SK-MEL-5 (cell line): ENCODE measurements around the gene PRRC2B. TPM values are rescaled to one million over a fixed set of nuclear protein-coding genes. Genes with fewer than 3 reads are reported as not detected.
"Not testable (repeated sequence)": the region's sequence is repeated elsewhere in the genome, so short reads cannot be mapped to it uniquely, and the experiment has no call there.

Source experiments
- DNase-seq: peaks from one replicate; pipeline ENCODE4 v3.0.0-alpha.2; 2016; ENCODE audit warnings: low read depth, low spot score
- in situ Hi-C: cut with HindIII; loops from 2 replicates; pipeline ENCODE4 v1.10.0; 2016; ENCODE audit warnings: low sequenced_read_pairs, high pct_unique_total_duplicates, low pct_unique_long_range_greater_than_20kb
- total RNA-seq: library from RNA; depleted of rRNA; stranded (reverse); fragments of >200 nt; shearing (Covaris generic); gene quantifications from 2 replicates; pipeline ENCODE4 v1.2.3, GENCODE V29; 2014

The PRRC2B gene
- total RNA-seq, 1 experiment from 2014 or later = 40.1 TPM

DNA sequence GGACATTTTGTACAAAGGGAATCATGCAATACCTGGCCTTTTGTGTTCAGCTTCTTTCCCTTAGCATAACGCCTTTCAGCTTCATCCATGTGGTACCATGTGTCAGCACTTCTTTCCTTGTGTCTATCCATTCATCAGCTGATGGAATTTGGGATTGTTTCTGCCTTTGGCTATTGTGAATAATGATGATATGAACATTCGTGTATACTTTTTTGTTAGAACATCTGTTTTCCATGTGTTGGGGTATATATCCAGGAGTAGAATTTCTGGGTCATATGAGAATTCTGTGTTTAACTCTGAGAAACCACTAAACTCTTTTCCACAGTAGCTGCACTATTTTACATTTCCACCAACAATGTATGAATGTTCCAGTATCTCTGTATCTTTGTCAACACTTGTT is 14.8 kb upstream of the PRRC2B start:
- in situ Hi-C loops = no loop called here
- no peak for DNase-seq

DNA sequence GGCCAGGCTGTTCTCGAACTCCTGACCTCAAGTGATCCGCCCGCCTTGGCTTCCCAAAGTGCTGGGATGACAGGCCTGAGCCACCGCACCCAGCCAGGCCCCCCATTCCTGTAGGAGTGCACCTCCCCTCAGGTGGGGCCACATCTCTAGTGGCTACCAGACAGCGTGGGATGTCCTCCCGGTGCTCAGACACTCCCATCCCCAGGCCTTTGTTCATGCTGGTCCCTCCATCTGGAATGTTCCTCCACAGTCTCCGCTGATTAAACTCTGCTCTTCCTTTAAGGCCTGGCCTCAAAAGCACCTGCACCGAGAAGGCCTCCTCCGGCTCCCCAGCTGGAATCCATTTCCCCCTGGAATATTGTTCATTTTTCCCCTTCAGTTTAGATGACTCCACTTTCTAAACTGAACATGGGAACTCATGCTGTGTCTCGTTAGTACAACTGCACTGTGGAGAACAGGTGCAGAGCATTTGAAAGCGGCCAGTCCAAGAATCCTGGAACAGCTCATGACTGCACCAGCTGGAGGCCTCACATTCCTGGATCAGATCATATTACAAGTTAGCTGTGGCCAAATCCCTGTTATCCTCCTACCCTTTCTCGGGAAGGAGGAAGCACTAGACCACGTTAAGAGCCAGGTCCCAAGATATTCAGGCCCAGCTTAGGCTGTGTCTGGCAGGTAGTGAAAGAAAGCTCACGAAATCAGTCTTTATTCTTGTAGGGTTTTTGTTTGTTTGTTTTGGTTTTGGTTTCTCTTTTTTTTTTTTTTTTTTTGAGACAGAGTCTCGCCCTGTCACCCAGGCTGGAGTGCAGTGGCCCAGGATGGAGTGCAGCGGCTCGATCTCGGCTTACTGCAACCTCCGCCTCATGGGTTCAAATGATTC is 10.8 kb upstream of the PRRC2B start:
- in situ Hi-C loops = no loop called here
- peak; percentile 52 for DNase-seq

- in situ Hi-C loops = no loop called here
- no peak for DNase-seq
Measured at GRCh38 chr9:131385296-131385695, 8.6 kb upstream of the PRRC2B start.

GRCh38 chr9:131386281-131386680 is 7.6 kb upstream of the PRRC2B start:
- DNase-seq = no peak

GRCh38 chr9:131387394-131387793 is 6.5 kb upstream of the PRRC2B start:
- in situ Hi-C loops = no loop called here
- DNase-seq = no peak

More at GRCh38 chr9:131386281-131386680, 7.6 kb upstream of the PRRC2B start:
- in situ Hi-C loops = no loop called here

- in situ Hi-C loops = no loop called here
- DNase-seq = no peak
Measured at GRCh38 chr9:131391020-131391419, 2.9 kb upstream of the PRRC2B start.

GRCh38 chr9:131391504-131391903 is 2.4 kb upstream of the PRRC2B start:
- in situ Hi-C loops = no loop called here
- DNase-seq = no peak

- DNase-seq = no peak
- in situ Hi-C loops = no loop called here
Measured at GRCh38 chr9:131394464-131395156, 724 bp downstream of the PRRC2B start.

GRCh38 chr9:131395157-131396098 is 1.5 kb downstream of the PRRC2B start:
- no peak for DNase-seq
- in situ Hi-C loops = no loop called here

- in situ Hi-C loops, DNase-seq: not testable (repeated sequence)
Measured at GRCh38 chr9:131396099-131396479, 2.2 kb downstream of the PRRC2B start.

DNA sequence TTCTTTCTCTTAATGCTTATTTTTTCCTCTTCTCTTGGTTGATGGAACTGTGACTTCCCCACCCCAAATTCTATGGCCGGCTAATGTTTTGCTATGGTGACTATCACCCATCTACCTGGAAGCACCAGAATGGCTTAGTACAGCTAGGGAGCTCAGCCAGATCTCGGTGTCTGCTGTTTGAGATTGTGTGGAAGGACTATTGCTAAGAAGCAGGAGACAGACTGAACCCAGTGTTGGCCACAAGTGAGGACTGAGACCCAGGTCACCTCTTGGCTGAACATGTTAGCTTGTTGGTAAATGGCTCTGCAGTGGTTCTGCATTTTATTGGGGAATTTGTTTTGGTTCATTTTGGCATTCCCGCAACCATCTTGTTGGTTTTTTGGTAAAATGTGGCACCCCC is 2.7 kb downstream of the PRRC2B start:
- in situ Hi-C loops = no loop called here
- DNase-seq = no peak

GRCh38 chr9:131397100-131397790 is 3.4 kb downstream of the PRRC2B start:
- no peak for DNase-seq
- in situ Hi-C loops = no loop called here

- in situ Hi-C loops = no loop called here
- no peak for DNase-seq
Measured at GRCh38 chr9:131398204-131398603, 4.3 kb downstream of the PRRC2B start.

GRCh38 chr9:131399972-131400371 is 6.1 kb downstream of the PRRC2B start:
- in situ Hi-C loops = no loop called here
- no peak for DNase-seq

DNA sequence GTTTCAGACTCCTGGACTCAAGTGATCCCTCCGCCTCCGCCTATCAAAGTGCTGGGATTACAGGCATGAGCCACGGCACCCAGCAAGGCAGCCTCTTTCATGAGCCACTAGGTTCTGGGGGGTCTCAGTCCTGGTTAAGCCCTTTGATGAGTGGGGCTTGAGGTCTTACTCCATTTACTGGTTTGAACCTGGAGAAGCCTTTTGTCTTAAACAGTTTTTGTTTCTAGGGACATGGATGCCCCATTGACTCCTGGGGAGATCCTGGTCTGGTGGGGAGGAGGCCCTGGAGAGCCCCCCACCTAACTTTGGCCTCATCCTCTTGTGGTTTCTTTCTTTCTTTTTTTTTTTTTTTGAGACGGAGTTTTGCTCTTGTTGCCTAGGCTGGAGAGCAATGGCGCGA is 6.7 kb downstream of the PRRC2B start:
- in situ Hi-C loops = no loop called here

GRCh38 chr9:131402073-131402472 is 8.2 kb downstream of the PRRC2B start:
- DNase-seq = peak; percentile 43
- in situ Hi-C loops = no loop called here

More for the DNA sequence above, 6.7 kb downstream of the PRRC2B start:
- DNase-seq = no peak

DNA sequence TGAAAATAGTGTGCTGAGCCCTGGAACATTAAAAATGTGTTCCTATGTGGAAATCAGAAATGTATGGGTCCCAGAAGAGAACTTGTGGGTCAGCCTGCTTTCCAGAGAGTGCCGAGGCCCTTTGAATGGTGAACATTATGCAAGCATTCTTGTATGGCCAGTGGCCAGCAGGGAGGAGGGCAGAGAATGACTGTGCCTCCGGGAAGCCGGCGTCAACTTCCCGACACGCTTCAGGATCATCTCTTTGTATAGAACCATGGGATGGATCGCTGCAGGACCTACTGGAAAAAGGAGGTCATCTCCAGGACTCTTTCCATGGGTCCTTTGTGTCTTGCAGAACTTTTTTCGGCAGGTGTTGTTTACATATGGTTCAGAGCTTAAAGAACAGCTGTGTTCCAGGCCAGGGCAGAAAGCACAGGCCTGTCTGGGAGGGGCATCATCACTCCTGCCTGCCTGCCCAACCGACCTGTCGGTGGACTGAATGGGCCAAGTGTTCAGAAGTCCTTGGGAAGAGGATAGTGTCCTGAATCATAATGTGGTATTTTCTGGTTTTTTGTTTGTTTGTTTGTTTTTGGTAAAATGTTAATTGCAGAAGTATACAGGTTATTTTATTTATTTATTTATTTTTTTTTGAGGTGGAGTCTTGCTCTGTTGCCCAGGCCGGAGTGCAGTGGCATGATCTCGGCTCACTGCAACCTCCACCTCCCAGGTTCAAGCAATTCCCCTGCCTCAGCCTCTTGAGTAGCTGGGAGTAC is 9.0 kb downstream of the PRRC2B start:
- peak; percentile 97 for DNase-seq
- in situ Hi-C loops = no loop called here
